Measurements from ENCODE around the gene RASA2. TPM values are rescaled to one million over a fixed set of nuclear protein-coding genes. Genes with fewer than 3 reads are reported as not detected.

RASA2 gene
- total and polyA plus RNA-seq, 2 of the 8 experiments (the other 6 are each of a cell fraction or from before 2014, with no cell fraction given): 3.5 to 15.9 TPM

- TF ChIP-seq PHF8 (conservative IDR thresholded peaks at IDR 0.05; ENCODE audit: low read depth, low read length) (no peak), SIRT6 (IDR thresholded peaks at IDR 0.05; ENCODE audit: low read length) (no peak), CBX5 (IDR thresholded peaks at IDR 0.05; ENCODE audit: low read depth, low read length) (no peak), ASH2L (IDR thresholded peaks at IDR 0.05; ENCODE audit: low read length) (no peak)
- TF ChIP-seq, protein P1, sequence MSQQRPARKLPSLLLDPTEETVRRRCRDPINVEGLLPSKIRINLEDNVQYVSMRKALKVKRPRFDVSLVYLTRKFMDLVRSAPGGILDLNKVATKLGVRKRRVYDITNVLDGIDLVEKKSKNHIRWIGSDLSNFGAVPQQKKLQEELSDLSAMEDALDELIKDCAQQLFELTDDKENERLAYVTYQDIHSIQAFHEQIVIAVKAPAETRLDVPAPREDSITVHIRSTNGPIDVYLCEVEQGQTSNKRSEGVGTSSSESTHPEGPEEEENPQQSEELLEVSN (IDR thresholded peaks at IDR 0.05): no peak
Measured at GRCh38 chr3:141445990-141446389, 40.8 kb upstream of the RASA2 start (continued).

All from H1 (cell line).